ENCODE results near the gene OR11H1. TPM values are rescaled to one million over a fixed set of nuclear protein-coding genes. Genes with fewer than 3 reads are reported as not detected.
"Not testable (repeated sequence)": the region's sequence is repeated elsewhere in the genome, so short reads cannot be mapped to it uniquely, and the experiment has no call there.

Gene OR11H1
- not detected for polyA plus RNA-seq (ENCODE audit: insufficient read length in 3 of 3)

DNA sequence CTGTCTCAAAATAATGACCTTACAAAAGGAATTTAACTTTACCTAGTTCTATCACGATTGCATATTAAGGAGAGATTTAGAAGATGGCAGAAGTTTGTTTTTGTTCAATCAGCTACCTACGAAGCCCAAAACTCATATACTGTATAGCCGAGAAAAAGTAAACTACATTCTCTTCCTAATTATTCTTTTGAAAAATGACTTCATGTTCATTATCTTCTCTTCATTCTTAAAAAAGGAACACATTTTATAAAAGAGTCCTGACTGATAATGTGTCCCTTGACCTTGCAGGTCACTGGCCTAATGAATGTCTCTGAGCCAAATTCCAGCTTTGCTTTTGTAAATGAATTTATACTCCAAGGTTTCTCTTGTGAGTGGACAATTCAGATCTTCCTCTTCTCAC is at the start of gene OR11H1:
Gene OR11H1 (plus strand): TSS at position 301 of the 400 bp plus-strand sequence. CDS start 0 bp downstream, at position 301.
- not testable (repeated sequence) for DNase-seq (ENCODE audit: low read depth in 3 of 3, low spot score in 2 of 3)

- not testable (repeated sequence) for DNase-seq (ENCODE audit: low read depth in 3 of 3, low spot score in 2 of 3)
These were observed 18.0 kb upstream of the OR11H1 start for GRCh38 chr22:15509967-15510366.

DNA sequence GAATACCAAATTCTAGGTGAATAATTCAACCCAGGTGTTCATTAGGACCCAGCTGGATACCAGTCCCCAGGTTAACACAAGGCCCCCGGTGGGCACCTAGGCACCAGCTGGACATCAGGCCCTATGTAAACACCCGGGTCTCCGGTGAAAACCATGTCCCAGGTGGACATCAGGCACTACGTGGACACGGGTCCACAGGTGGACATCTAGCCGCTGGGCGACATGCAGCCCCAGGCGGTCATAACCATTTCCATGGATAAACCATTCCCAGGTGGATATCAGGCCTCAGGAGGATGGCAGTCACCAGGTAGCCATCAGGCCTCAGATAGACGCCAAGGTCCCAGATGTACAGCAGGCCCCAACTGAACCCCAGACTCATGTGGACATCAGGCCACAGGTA is 12.1 kb upstream of the OR11H1 start:
- DNase-seq (ENCODE audit: low read depth in 3 of 3, low spot score in 2 of 3), result not testable (repeated sequence)

DNA sequence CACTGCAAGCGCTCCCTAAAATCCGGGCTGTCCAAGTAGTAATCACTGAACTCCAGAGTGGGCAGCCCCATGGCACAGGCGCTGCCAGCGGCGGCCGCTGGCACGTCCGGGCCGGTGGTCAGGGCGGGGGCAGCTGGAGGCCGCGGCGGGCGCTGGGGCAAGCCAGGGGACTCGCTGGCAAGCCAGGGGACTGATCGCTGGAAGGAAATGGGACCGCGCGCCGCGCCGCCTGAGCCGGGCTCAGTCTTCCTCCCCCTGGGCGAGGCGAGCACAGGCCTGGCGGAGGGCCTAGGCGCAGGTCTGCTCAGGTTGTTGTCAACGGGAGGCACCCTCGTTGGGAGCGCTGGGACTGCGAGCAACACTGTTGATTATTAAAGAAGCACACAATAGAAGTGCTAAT is 25.8 kb downstream of the OR11H1 start:
- DNase-seq (ENCODE audit: low read depth in 3 of 3, low spot score in 2 of 3), result not testable (repeated sequence)

- DNase-seq (ENCODE audit: low read depth in 3 of 3, low spot score in 2 of 3), result not testable (repeated sequence)
These were observed 35.5 kb downstream of the OR11H1 start for GRCh38 chr22:15563461-15563860.

DNA sequence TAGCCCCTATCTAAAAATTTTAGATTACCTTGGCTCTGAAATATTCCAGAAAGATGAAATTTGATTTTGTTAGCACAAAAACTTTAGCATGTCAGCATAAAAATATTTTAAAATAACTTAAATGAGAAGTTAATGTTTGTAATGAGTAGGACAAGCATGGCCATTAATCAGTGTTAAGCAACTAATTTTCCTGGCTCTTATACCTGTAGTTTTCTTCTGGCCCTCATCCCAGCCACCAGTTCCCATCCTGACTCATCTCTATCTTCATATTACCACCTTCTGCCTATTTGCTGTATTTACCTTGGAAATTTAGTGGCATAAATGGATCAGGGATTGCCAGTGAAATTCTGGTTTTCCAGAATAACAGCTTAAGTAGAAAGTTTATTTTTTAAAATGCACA is 37.1 kb downstream of the OR11H1 start:
- DNase-seq (ENCODE audit: low read depth in 3 of 3, low spot score in 2 of 3), result not testable (repeated sequence)

Other genes starting within 250 kb of the OR11H1 start
- not detected for gene POTEH, start 161.8 kb downstream of the OR11H1 start, polyA plus RNA-seq (ENCODE audit: insufficient read length in 3 of 3)